Mesendoderm (in vitro differentiated cells): Measurements from ENCODE around the gene MVB12B.
A peak's percentile ranks its signal among the peaks of the same experiment; 100 is the strongest.

Experiments used
- DNase-seq: peaks from one replicate; pipeline ENCODE4 v3.0.0; 2013
- H2AK5ac ChIP-seq: 2 replicates; pipeline ENCODE4 v1.6.1; 2013; ENCODE audit warnings: low read length, inconsistent platforms
- H2BK120ac ChIP-seq: 2 replicates; pipeline ENCODE4 v1.6.1; 2013; ENCODE audit warnings: low read depth, mild to moderate bottlenecking, low read length, moderate library complexity, mixed read lengths
- H2BK15ac ChIP-seq: replicated peaks from 2 replicates; pipeline ENCODE4 v1.6.1; 2013; ENCODE audit warnings: low read depth, mild to moderate bottlenecking, moderate library complexity
- H2BK5ac ChIP-seq: 2 replicates; pipeline ENCODE4 v1.6.1; 2013; ENCODE audit warnings: low read length, inconsistent platforms
- H3K18ac ChIP-seq: 2 replicates; pipeline ENCODE4 v1.6.1; 2013; ENCODE audit warnings: mild to moderate bottlenecking, low read length, mixed read lengths
- H3K23ac ChIP-seq: one replicate; pipeline ENCODE4 v1.6.1; 2013; ENCODE audit warnings: low read length
- H3K27ac ChIP-seq: 2 replicates; pipeline ENCODE4 v1.5.1; 2013; ENCODE audit warnings: low read depth, mild to moderate bottlenecking, inconsistent platforms, low read length, moderate library complexity
- H3K27me3 ChIP-seq: 2 replicates; pipeline ENCODE4 v1.6.1; 2013; ENCODE audit warnings: low read length, control low read depth, mild to moderate bottlenecking, inconsistent platforms; ENCODE audit not compliant: insufficient read depth, poor library complexity
- H3K36me3 ChIP-seq: 2 replicates; pipeline ENCODE4 v1.6.1; 2013; ENCODE audit warnings: low read length, inconsistent platforms; ENCODE audit not compliant: control insufficient read depth, insufficient read depth
- H3K4ac ChIP-seq: one replicate; pipeline ENCODE4 v1.6.1; 2013; ENCODE audit warnings: low read depth, mild to moderate bottlenecking, low read length, moderate library complexity
- H3K4me1 ChIP-seq: 2 replicates; pipeline ENCODE4 v1.6.1; 2013; ENCODE audit warnings: low read depth, low read length, inconsistent platforms; ENCODE audit not compliant: control insufficient read depth
- H3K4me2 ChIP-seq: 2 replicates; pipeline ENCODE4 v1.6.1; 2013; ENCODE audit warnings: low read length
- H3K4me3 ChIP-seq: 2 replicates; pipeline ENCODE4 v1.5.1; 2013; ENCODE audit warnings: mild to moderate bottlenecking, low read length
- H3K56ac ChIP-seq: one replicate; pipeline ENCODE4 v1.6.1; 2013; ENCODE audit warnings: low read length
- H3K79me1 ChIP-seq: 2 replicates; pipeline ENCODE4 v1.6.1; 2013; ENCODE audit warnings: low read length, inconsistent platforms
- H3K79me2 ChIP-seq: 2 replicates; pipeline ENCODE4 v1.6.1; 2013; ENCODE audit warnings: mild to moderate bottlenecking, low read length; ENCODE audit not compliant: control insufficient read depth, insufficient read depth
- H3K9ac ChIP-seq: 2 replicates; pipeline ENCODE4 v1.6.1; 2013; ENCODE audit warnings: low read length, inconsistent platforms
- H4K5ac ChIP-seq: one replicate; pipeline ENCODE4 v1.6.1; 2013; ENCODE audit warnings: low read length
- H4K8ac ChIP-seq: one replicate; pipeline ENCODE4 v1.6.1; 2013; ENCODE audit warnings: low read depth, mild to moderate bottlenecking, control low read depth, low read length, moderate library complexity
- WGBS: extraction: QIAGEN DNeasy Blood & Tissue Kit; methylation state at CpG from one replicate; pipeline ENCODE4 v1.1.7; 2013; ENCODE audit warnings: low lambda C conversion rate, missing lambda C conversion rate; ENCODE audit not compliant: insufficient coverage; ENCODE audit errors: extremely low coverage; 5-methylcytosine and 5-hydroxymethylcytosine counted together

The MVB12B gene

GRCh38 chr9:126514037-126514821 is 187.6 kb downstream of the MVB12B start:
- Histone ChIP-seq H2BK5ac (no peak overlapping the region), H3K4me1 (peaks cover 7% of the 10 kb centered on the region), H4K8ac (no peak overlapping the region), H3K36me3 (no peaks in the 10 kb centered on the region), H2AK5ac (no peak overlapping the region), H3K9ac (peak overlapping the region; percentile 49), H3K79me2 (no peaks in the 10 kb centered on the region), H3K4me2 (peak overlapping the region; percentile 43), H3K4ac (no peak overlapping the region), H3K27me3 (no peaks in the 10 kb centered on the region), H3K56ac (peak overlapping the region; percentile 86), H3K79me1 (no peaks in the 10 kb centered on the region), H4K5ac (no peak overlapping the region), H3K18ac (peak overlapping the region; percentile 35), H3K4me3 (no peak overlapping the region), H2BK15ac (no peak overlapping the region), H2BK120ac (no peak overlapping the region), H3K23ac (no peak overlapping the region), H3K27ac (no peak overlapping the region)
- peak; percentile 81 for DNase-seq
- no CpG with 5 or more reads among the region's 63 CpGs for WGBS

DNA sequence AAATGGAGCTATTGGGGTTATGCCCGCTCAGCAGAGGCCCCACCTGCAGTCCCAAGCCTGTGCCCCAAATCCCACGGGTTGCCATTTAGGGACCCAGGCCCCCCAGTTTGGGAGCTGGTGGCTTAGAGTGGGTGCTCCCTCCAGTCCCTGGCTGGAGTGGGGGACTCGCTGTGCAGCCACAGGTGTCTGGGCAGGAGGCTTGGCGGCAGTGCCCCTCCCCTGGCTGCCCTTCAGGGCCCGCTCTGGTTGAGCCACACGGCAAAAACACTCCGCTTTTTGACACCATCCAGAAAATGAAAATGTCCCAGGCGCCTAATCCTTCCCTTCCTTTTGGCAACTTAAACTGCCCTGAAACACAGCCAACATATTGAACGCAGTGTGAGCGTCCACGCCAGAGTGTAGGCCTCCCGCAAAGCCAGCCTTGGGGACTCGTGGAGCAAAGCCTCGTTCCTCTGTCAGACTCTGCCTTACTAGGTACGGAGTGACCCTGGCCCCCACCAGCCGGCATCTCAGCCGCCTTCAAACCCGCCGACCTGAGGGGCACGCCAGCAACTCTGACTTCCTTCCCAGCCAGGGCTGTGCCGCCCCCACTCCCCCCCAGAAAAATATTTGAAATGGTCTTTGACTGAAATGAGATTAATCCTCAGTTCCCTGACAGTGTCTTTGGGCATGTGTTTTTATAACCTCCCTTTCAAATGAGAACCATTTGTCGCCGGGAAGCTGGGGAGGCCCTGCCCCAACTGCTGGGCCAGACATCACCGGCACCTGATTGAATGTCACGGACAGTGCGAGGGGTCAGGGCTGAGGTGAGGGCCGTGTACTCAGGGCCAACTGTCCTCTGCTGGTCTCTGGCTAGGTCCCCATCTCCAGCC is 188.6 kb downstream of the MVB12B start:
- H2BK5ac ChIP-seq = no peak overlapping the region
- H3K4me3 ChIP-seq = no peak overlapping the region
- H3K4ac ChIP-seq = no peak overlapping the region
- H3K27ac ChIP-seq = no peak overlapping the region
- no peak overlapping the region for H4K5ac ChIP-seq
- peak overlapping the region; percentile 2 for H3K56ac ChIP-seq
- no peak overlapping the region for H3K23ac ChIP-seq
- H2BK15ac ChIP-seq = no peak overlapping the region
- no peak overlapping the region for H3K18ac ChIP-seq
- H2BK120ac ChIP-seq = no peak overlapping the region
- peak; percentile 21 for DNase-seq
- H3K79me1 ChIP-seq = no peaks in the 10 kb centered on the region
- WGBS = no CpG with 5 or more reads among the region's 27 CpGs
- H3K9ac ChIP-seq = no peak overlapping the region
- no peaks in the 10 kb centered on the region for H3K36me3 ChIP-seq
- H3K79me2 ChIP-seq = no peaks in the 10 kb centered on the region
- peaks cover 7% of the 10 kb centered on the region for H3K4me1 ChIP-seq
- no peak overlapping the region for H4K8ac ChIP-seq
- H3K4me2 ChIP-seq = no peak overlapping the region
- no peaks in the 10 kb centered on the region for H3K27me3 ChIP-seq
- no peak overlapping the region for H2AK5ac ChIP-seq

- no CpG with 5 or more reads among the region's 14 CpGs for WGBS
- Histone ChIP-seq H2BK5ac (no peak overlapping the region), H3K79me2 (no peaks in the 10 kb centered on the region), H3K79me1 (no peaks in the 10 kb centered on the region), H2BK15ac (no peak overlapping the region), H4K8ac (no peak overlapping the region), H2AK5ac (no peak overlapping the region), H3K4me2 (no peak overlapping the region), H3K56ac (no peak overlapping the region), H4K5ac (no peak overlapping the region), H3K9ac (no peak overlapping the region), H3K4me1 (peaks cover 8% of the 10 kb centered on the region), H3K27me3 (no peaks in the 10 kb centered on the region), H3K18ac (peak overlapping the region; percentile 69), H3K4ac (no peak overlapping the region), H2BK120ac (no peak overlapping the region), H3K4me3 (no peak overlapping the region), H3K27ac (peak overlapping the region; percentile 41), H3K23ac (no peak overlapping the region), H3K36me3 (no peaks in the 10 kb centered on the region)
- DNase-seq = no peak
These were observed 189.4 kb downstream of the MVB12B start for GRCh38 chr9:126515873-126516505.

GRCh38 chr9:126516561-126516935 is 189.9 kb downstream of the MVB12B start:
- H3K27ac ChIP-seq = peak overlapping the region; percentile 34
- H3K36me3 ChIP-seq = no peaks in the 10 kb centered on the region
- H3K4me3 ChIP-seq = no peak overlapping the region
- H3K56ac ChIP-seq = no peak overlapping the region
- H3K23ac ChIP-seq = no peak overlapping the region
- H3K4me2 ChIP-seq = no peak overlapping the region
- WGBS = no CpG with 5 or more reads among the region's 8 CpGs
- no peaks in the 10 kb centered on the region for H3K79me1 ChIP-seq
- peaks cover 9% of the 10 kb centered on the region for H3K4me1 ChIP-seq
- H2BK120ac ChIP-seq = peak overlapping the region; percentile 64
- H3K79me2 ChIP-seq = no peaks in the 10 kb centered on the region
- H3K4ac ChIP-seq = no peak overlapping the region
- H2BK5ac ChIP-seq = no peak overlapping the region
- H2BK15ac ChIP-seq = peak overlapping the region; percentile 25
- H4K5ac ChIP-seq = no peak overlapping the region
- H3K9ac ChIP-seq = no peak overlapping the region
- no peak overlapping the region for H2AK5ac ChIP-seq
- no peaks in the 10 kb centered on the region for H3K27me3 ChIP-seq
- no peak for DNase-seq
- H3K18ac ChIP-seq = peak overlapping the region; percentile 69
- H4K8ac ChIP-seq = no peak overlapping the region

- Histone ChIP-seq H3K23ac (no peak overlapping the region), H3K9ac (no peak overlapping the region), H3K27ac (peak overlapping the region; percentile 78), H3K79me1 (no peaks in the 10 kb centered on the region), H3K79me2 (no peaks in the 10 kb centered on the region), H2AK5ac (no peak overlapping the region), H3K4me3 (no peak overlapping the region), H3K56ac (no peak overlapping the region), H3K4me2 (no peak overlapping the region), H4K5ac (no peak overlapping the region), H3K27me3 (no peaks in the 10 kb centered on the region), H3K4me1 (peaks cover 9% of the 10 kb centered on the region), H3K18ac (peak overlapping the region; percentile 69), H2BK5ac (no peak overlapping the region), H2BK15ac (peak overlapping the region; percentile 25), H3K4ac (no peak overlapping the region), H4K8ac (no peak overlapping the region), H2BK120ac (peak overlapping the region; percentile 64), H3K36me3 (no peaks in the 10 kb centered on the region)
- 100% methylated on average over 4 of the region's 32 CpGs for WGBS
- DNase-seq = peak; percentile 87
These were observed 190.6 kb downstream of the MVB12B start for GRCh38 chr9:126516936-126517832.
